ENCODE measurements around the gene NEMF.

DNA sequence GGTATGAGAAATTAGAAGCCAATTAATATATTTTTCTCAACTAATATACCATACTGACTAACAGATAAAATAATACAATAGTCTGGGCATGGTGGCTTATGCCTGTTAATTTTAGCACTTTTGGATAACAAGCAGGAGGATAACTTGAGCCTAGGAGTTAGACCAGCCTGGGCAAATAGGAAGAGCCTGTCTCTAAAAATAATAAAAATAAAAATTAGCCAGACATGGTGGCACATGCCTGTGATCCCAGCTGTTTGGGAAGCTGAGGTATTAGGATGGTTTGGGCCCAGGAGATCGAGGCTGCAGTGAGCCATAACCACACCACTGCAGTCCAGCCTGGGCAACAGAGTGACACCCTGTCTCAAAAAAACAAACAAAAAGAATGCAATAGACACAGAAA, 60.0 kb downstream of the NEMF start:
- TF ChIP-seq EZH2 (IDR thresholded peaks at IDR 0.05; ENCODE audit: insufficient read depth, low read length) = no peak
- TF ChIP-seq, protein P1, sequence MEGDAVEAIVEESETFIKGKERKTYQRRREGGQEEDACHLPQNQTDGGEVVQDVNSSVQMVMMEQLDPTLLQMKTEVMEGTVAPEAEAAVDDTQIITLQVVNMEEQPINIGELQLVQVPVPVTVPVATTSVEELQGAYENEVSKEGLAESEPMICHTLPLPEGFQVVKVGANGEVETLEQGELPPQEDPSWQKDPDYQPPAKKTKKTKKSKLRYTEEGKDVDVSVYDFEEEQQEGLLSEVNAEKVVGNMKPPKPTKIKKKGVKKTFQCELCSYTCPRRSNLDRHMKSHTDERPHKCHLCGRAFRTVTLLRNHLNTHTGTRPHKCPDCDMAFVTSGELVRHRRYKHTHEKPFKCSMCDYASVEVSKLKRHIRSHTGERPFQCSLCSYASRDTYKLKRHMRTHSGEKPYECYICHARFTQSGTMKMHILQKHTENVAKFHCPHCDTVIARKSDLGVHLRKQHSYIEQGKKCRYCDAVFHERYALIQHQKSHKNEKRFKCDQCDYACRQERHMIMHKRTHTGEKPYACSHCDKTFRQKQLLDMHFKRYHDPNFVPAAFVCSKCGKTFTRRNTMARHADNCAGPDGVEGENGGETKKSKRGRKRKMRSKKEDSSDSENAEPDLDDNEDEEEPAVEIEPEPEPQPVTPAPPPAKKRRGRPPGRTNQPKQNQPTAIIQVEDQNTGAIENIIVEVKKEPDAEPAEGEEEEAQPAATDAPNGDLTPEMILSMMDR (IDR thresholded peaks at IDR 0.05; ENCODE audit: insufficient read depth, low read depth, low read length) = no peak
